ENCODE results near the gene WDFY4. TPM values are rescaled to one million over a fixed set of nuclear protein-coding genes. Genes with fewer than 3 reads are reported as not detected.

WDFY4 gene
- total RNA-seq, 1 experiment from 2014 or later, result not detected

GRCh38 chr10:48895803-48896195 is 211.1 kb downstream of the WDFY4 start:
- Mint-ChIP-seq H3K9me3 (no peaks in the 10 kb centered on the region), H3K27me3 (ENCODE audit: low read depth) (no peaks in the 10 kb centered on the region), H3K4me1 (no peaks in the 10 kb centered on the region), H3K4me3 (no peak overlapping the region), H3K27ac (no peak overlapping the region), H3K36me3 (ENCODE audit: insufficient read depth in 1 of 3, low read depth in 3 of 3) (no peaks in the 10 kb centered on the region)
- H3K4ac ChIP-seq (ENCODE audit: low read depth, low read length), result no peak overlapping the region
- no peak overlapping the region for H2AFZ ChIP-seq (ENCODE audit: low read length)
- no peak overlapping the region for H4K8ac ChIP-seq (replicated peaks; ENCODE audit: insufficient read length, low read depth, low read length)
- H3K27ac ChIP-seq (ENCODE audit: insufficient read length, low read depth, low read length), result no peak overlapping the region
- TF ChIP-seq CTCF (conservative IDR thresholded peaks at IDR 0.05), result no peak
- no peak overlapping the region for H3K56ac ChIP-seq (ENCODE audit: insufficient read length, low read depth, low read length)
- DNase-seq, result no peak
- H2AK5ac ChIP-seq (ENCODE audit: insufficient read length, low read length), result no peak overlapping the region
- no peak overlapping the region for H3K18ac ChIP-seq (ENCODE audit: insufficient read length, low read depth, low read length)
- no peak overlapping the region for H3K23ac ChIP-seq (ENCODE audit: insufficient read length, low read depth, low read length)
- H3K9me3 ChIP-seq (ENCODE audit: control insufficient read depth, low read depth, low read length), result no peaks in the 10 kb centered on the region
- no CpG with 5 or more reads among the region's 3 CpGs for WGBS (ENCODE audit: extremely low coverage, insufficient read length, low lambda C conversion rate)
- no peak overlapping the region for H2BK12ac ChIP-seq (ENCODE audit: insufficient read length, low read depth, low read length)
- no peaks in the 10 kb centered on the region for H4K20me1 ChIP-seq (ENCODE audit: control insufficient read depth, insufficient read depth, insufficient read length)
- H4K91ac ChIP-seq (ENCODE audit: insufficient read length, low read depth, low read length), result no peak overlapping the region
- no peak overlapping the region for H2BK5ac ChIP-seq (ENCODE audit: insufficient read length, low read length)
- H4K5ac ChIP-seq (ENCODE audit: insufficient read length, low read depth, low read length), result no peak overlapping the region
- no peaks in the 10 kb centered on the region for H3K27me3 ChIP-seq (ENCODE audit: insufficient read depth, low read length)
- H2BK120ac ChIP-seq (ENCODE audit: low read depth, low read length, poor library complexity, severe bottlenecking), result no peak overlapping the region
- H3K4me1 ChIP-seq (ENCODE audit: insufficient read depth, low read length), result no peaks in the 10 kb centered on the region
- no peak overlapping the region for H3T11ph ChIP-seq (ENCODE audit: low read length)
- no peaks in the 10 kb centered on the region for H3K23me2 ChIP-seq (ENCODE audit: insufficient read length, low read depth, low read length, poor library complexity, severe bottlenecking)
- no peaks in the 10 kb centered on the region for H3K79me2 ChIP-seq (ENCODE audit: insufficient read depth, low read length)
- H3K9ac ChIP-seq (ENCODE audit: extremely low read depth, insufficient read length, low read length), result no peak overlapping the region
- H2BK20ac ChIP-seq (ENCODE audit: low read depth, low read length, poor library complexity, severe bottlenecking), result no peak overlapping the region
- no peak overlapping the region for H3K4me2 ChIP-seq (ENCODE audit: insufficient read depth, insufficient read length, low read length)
- no peaks in the 10 kb centered on the region for H3K79me1 ChIP-seq (ENCODE audit: insufficient read depth, low read depth, low read length, poor library complexity, severe bottlenecking)
- no peak overlapping the region; the same call in 1 of the 2 replicates for H3K14ac ChIP-seq (ENCODE audit: insufficient read depth, low read length)
- H2BK15ac ChIP-seq (ENCODE audit: low read depth, low read length), result no peak overlapping the region

Measured in H9 (cell line).